ENCODE results near the gene MED27.

DNA sequence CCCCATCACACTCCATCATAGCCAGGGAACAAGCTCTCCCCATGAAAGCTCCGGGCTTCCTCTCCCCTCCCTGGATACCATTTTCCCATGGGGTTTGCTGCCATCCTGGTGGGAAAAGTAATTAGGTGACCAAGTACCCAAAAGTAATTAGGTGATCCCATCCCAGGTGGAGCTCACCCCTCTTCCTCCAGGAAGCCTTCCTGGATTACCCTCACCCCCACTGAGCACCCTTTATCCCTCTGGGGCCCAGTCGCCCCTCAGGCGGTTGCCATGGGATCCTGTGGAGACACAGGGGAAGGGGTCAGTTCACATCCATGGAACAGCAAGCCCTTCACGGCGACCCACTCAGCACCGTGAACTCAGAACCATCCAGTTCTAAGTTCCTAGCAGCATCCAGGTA is 265.0 kb downstream of the MED27 start:
- TF ChIP-seq, protein P1, sequence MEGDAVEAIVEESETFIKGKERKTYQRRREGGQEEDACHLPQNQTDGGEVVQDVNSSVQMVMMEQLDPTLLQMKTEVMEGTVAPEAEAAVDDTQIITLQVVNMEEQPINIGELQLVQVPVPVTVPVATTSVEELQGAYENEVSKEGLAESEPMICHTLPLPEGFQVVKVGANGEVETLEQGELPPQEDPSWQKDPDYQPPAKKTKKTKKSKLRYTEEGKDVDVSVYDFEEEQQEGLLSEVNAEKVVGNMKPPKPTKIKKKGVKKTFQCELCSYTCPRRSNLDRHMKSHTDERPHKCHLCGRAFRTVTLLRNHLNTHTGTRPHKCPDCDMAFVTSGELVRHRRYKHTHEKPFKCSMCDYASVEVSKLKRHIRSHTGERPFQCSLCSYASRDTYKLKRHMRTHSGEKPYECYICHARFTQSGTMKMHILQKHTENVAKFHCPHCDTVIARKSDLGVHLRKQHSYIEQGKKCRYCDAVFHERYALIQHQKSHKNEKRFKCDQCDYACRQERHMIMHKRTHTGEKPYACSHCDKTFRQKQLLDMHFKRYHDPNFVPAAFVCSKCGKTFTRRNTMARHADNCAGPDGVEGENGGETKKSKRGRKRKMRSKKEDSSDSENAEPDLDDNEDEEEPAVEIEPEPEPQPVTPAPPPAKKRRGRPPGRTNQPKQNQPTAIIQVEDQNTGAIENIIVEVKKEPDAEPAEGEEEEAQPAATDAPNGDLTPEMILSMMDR (conservative IDR thresholded peaks at IDR 0.05 in 1 of 2, IDR thresholded peaks at IDR 0.05 in 1 of 2; ENCODE audit: low read depth in 1 of 2, low read length in 2 of 2), result no peak
- TF ChIP-seq EZH2 (IDR thresholded peaks at IDR 0.05; ENCODE audit: low read length, missing control alignments), result no peak
